CD4-positive, alpha-beta memory T cell (primary cell): ENCODE measurements around the gene PAX3. TPM values are rescaled to one million over a fixed set of nuclear protein-coding genes. Genes with fewer than 3 reads are reported as not detected.

Experiments
- CTCF ChIA-PET: fragments of 350-600 bp; sonication (Branson Sonifier 250); formaldehyde crosslinking; loops from one replicate; lab custom pipeline; 2021; ENCODE audit warnings: inconsistent platforms; ENCODE audit not compliant: partially characterized antibody; lab: Charles Lee
- POLR2A ChIA-PET: fragments of 350-600 bp; sonication (Branson Sonifier 250); formaldehyde crosslinking; loops from one replicate; lab custom pipeline; 2021; ENCODE audit not compliant: partially characterized antibody; lab: Charles Lee
- DNase-seq, 5 donors: peaks; one replicate each; pipeline versions ENCODE4 v3.0.0 to v3.0.0-alpha.2; 2020 to 2022; ENCODE audit warnings: mixed read lengths in 1 of 5
- H3K27ac ChIP-seq: one replicate; pipeline ENCODE4 v1.7.0; 2013; ENCODE audit warnings: low read depth, low read length
- H3K27me3 ChIP-seq: 2 replicates; pipeline ENCODE4 v1.7.0; 2013; ENCODE audit warnings: mild to moderate bottlenecking, low read length, moderate library complexity; ENCODE audit not compliant: insufficient read depth
- H3K36me3 ChIP-seq: 2 replicates; pipeline ENCODE4 v1.7.0; 2013; ENCODE audit warnings: mild to moderate bottlenecking, low read length, moderate library complexity; ENCODE audit not compliant: insufficient read depth
- H3K4me1 ChIP-seq: 2 replicates; pipeline ENCODE4 v1.7.0; 2013; ENCODE audit warnings: mild to moderate bottlenecking, low read length, moderate library complexity; ENCODE audit not compliant: insufficient read depth
- H3K4me3 ChIP-seq, 2 donors: one replicate each; pipeline ENCODE4 v1.7.0; 2013; ENCODE audit warnings: low read length in 2 of 2, mild to moderate bottlenecking in 1 of 2
- H3K9me3 ChIP-seq, 2 donors: one replicate each; pipeline ENCODE4 v1.7.0; 2013; ENCODE audit warnings: low read length in 2 of 2, control low read depth in 1 of 2; ENCODE audit not compliant: control insufficient read depth in 1 of 2
- H3K27ac Mint-ChIP-seq, 7 donors: one replicate each; pipeline ENCODE4 v1.8.0; 2020 to 2021; ENCODE audit warnings: mixed read lengths in 7 of 7, mild to moderate bottlenecking in 6 of 7, inconsistent platforms in 3 of 7, moderate library complexity in 3 of 7
- H3K27me3 Mint-ChIP-seq, 2 donors: one replicate each; pipeline ENCODE4 v1.8.0; 2020 to 2021; ENCODE audit warnings: mixed read lengths in 2 of 2
- H3K36me3 Mint-ChIP-seq, 2 donors: one replicate each; pipeline ENCODE4 v1.8.0; 2020 to 2021; ENCODE audit warnings: mixed read lengths in 2 of 2, inconsistent platforms in 1 of 2, mild to moderate bottlenecking in 1 of 2
- H3K4me1 Mint-ChIP-seq, 4 donors: one replicate each; pipeline ENCODE4 v1.8.0; 2020 to 2021; ENCODE audit warnings: mixed read lengths in 4 of 4, mild to moderate bottlenecking in 1 of 4
- H3K4me3 Mint-ChIP-seq, 8 donors: one replicate each; pipeline ENCODE4 v1.8.0; 2020 to 2021; ENCODE audit warnings: mixed read lengths in 8 of 8, mild to moderate bottlenecking in 7 of 8, moderate library complexity in 6 of 8, inconsistent platforms in 3 of 8
- H3K9me3 Mint-ChIP-seq, 8 donors: one replicate each; pipeline ENCODE4 v1.8.0; 2020 to 2021; ENCODE audit warnings: mixed read lengths in 8 of 8, mild to moderate bottlenecking in 5 of 8, inconsistent platforms in 3 of 8, moderate library complexity in 1 of 8
- intact Hi-C: fragments of 100-400 bp; cut with micrococcal nuclease; formaldehyde crosslinking; loops from one replicate; pipeline ENCODE4 v1.15.1; 2023
- polyA plus RNA-seq, 2 donors: library from polyadenylated mRNA; unstranded; fragments of 300-500 nt; fragmentation: Illumina TruSeq; gene quantifications; one replicate each; pipeline ENCODE4 v1.2.3, GENCODE V29; 2021
- total RNA-seq, 2 experiments: library from RNA; stranded (reverse); gene quantifications; one replicate each; pipeline ENCODE4 v1.2.3, GENCODE V29; 2021

Gene PAX3
- total and polyA plus RNA-seq, 4 experiments from 2014 or later, result not detected

- H3K4me3 ChIP-seq, result no peak overlapping the region
- no peak overlapping the region for H3K4me3 Mint-ChIP-seq
- H3K27ac Mint-ChIP-seq, result no peak overlapping the region
- ChIA-PET CTCF (no interaction called here), POLR2A (no interaction called here)
- H3K4me1 ChIP-seq, result no peaks in the 10 kb centered on the region
- peaks cover 0 to 3% of the 10 kb centered on the region in 2 donors for H3K36me3 Mint-ChIP-seq
- peaks cover 8 to 9% of the 10 kb centered on the region in 2 donors for H3K27me3 Mint-ChIP-seq
- H3K36me3 ChIP-seq, result no peaks in the 10 kb centered on the region
- no peak overlapping the region for H3K27ac ChIP-seq
- intact Hi-C loops, result no loop called here
- H3K9me3 Mint-ChIP-seq, result peaks cover 0 to 29% (median 21%) of the 10 kb centered on the region in 8 donors
- H3K9me3 ChIP-seq, result no peaks in the 10 kb centered on the region
- DNase-seq, result no peak
- no peaks in the 10 kb centered on the region for H3K4me1 Mint-ChIP-seq
- no peaks in the 10 kb centered on the region for H3K27me3 ChIP-seq
Measured at GRCh38 chr2:222332116-222332515, 33.3 kb upstream of the PAX3 start.

GRCh38 chr2:222330910-222331309 lies 32.1 kb upstream of the PAX3 start:
- Mint-ChIP-seq H3K27me3 (peaks cover 8 to 9% of the 10 kb centered on the region in 2 donors), H3K36me3 (peaks cover 0 to 3% of the 10 kb centered on the region in 2 donors), H3K9me3 (peaks cover 0 to 28% (median 21%) of the 10 kb centered on the region in 8 donors), H3K4me1 (no peaks in the 10 kb centered on the region), H3K4me3 (no peak overlapping the region), H3K27ac (no peak overlapping the region)
- Histone ChIP-seq H3K27ac (no peak overlapping the region), H3K9me3 (no peaks in the 10 kb centered on the region), H3K27me3 (no peaks in the 10 kb centered on the region), H3K4me1 (no peaks in the 10 kb centered on the region), H3K4me3 (no peak overlapping the region), H3K36me3 (no peaks in the 10 kb centered on the region)
- POLR2A ChIA-PET, result no interaction called here
- intact Hi-C loops, result no loop called here
- CTCF ChIA-PET, result no interaction called here
- no peak for DNase-seq

- Histone ChIP-seq H3K4me1 (peaks cover 4% of the 10 kb centered on the region), H3K4me3 (no peak overlapping the region), H3K36me3 (no peaks in the 10 kb centered on the region), H3K9me3 (no peaks in the 10 kb centered on the region), H3K27ac (no peak overlapping the region), H3K27me3 (no peaks in the 10 kb centered on the region)
- no peak overlapping the region for H3K4me3 Mint-ChIP-seq
- H3K9me3 Mint-ChIP-seq, result peaks cover 0 to 2% (median 0%) of the 10 kb centered on the region in 8 donors
- DNase-seq, result no peak
- no peak overlapping the region for H3K27ac Mint-ChIP-seq
- no peaks in the 10 kb centered on the region for H3K36me3 Mint-ChIP-seq
- ChIA-PET CTCF (interaction anchor here (1.3 kb wide), 1 partner anchor 15 kb away, joined by 4 read pairs; no protein-coding TSS in a partner anchor), POLR2A (no interaction called here)
- intact Hi-C loops, result no loop called here
- peaks cover 2 to 19% (median 8%) of the 10 kb centered on the region in 4 donors for H3K4me1 Mint-ChIP-seq
- H3K27me3 Mint-ChIP-seq, result peaks cover 13 to 21% of the 10 kb centered on the region in 2 donors
Measured at GRCh38 chr2:222322236-222322635, 23.4 kb upstream of the PAX3 start.

GRCh38 chr2:222320436-222321395 lies 21.9 kb upstream of the PAX3 start:
- Histone ChIP-seq H3K27ac (no peak overlapping the region), H3K27me3 (no peaks in the 10 kb centered on the region), H3K4me3 (no peak overlapping the region), H3K9me3 (no peaks in the 10 kb centered on the region), H3K36me3 (no peaks in the 10 kb centered on the region), H3K4me1 (peaks cover 4% of the 10 kb centered on the region)
- peak overlapping the region in 2 of 7 donors; percentile 46 to 78 for H3K27ac Mint-ChIP-seq
- ChIA-PET CTCF (interaction anchor here (3.0 kb wide), 1 partner anchor 241 kb away, joined by 43 read pairs; no protein-coding TSS in a partner anchor), POLR2A (no interaction called here)
- DNase-seq, result no peak
- H3K9me3 Mint-ChIP-seq, result peaks cover 0 to 2% (median 0%) of the 10 kb centered on the region in 8 donors
- H3K27me3 Mint-ChIP-seq, result peaks cover 22 to 27% of the 10 kb centered on the region in 2 donors
- H3K4me1 Mint-ChIP-seq, result peaks cover 2 to 19% (median 8%) of the 10 kb centered on the region in 4 donors
- H3K36me3 Mint-ChIP-seq, result no peaks in the 10 kb centered on the region
- intact Hi-C loops, result no loop called here
- H3K4me3 Mint-ChIP-seq, result peak overlapping the region; percentile 65 to 90 (median 74)

- H3K4me3 ChIP-seq, result no peak overlapping the region
- H3K4me1 ChIP-seq, result peaks cover 4% of the 10 kb centered on the region
- Mint-ChIP-seq H3K27me3 (peaks cover 22 to 35% of the 10 kb centered on the region in 2 donors), H3K27ac (no peak overlapping the region), H3K4me3 (peak overlapping the region in 6 of 8 donors; percentile 69 to 90 (median 78)), H3K9me3 (no peaks in the 10 kb centered on the region), H3K36me3 (no peaks in the 10 kb centered on the region), H3K4me1 (peaks cover 2 to 19% (median 8%) of the 10 kb centered on the region in 4 donors)
- DNase-seq, result peak in 1 of 5 donors; percentile 29
- H3K27me3 ChIP-seq, result peaks cover 7% of the 10 kb centered on the region
- CTCF ChIA-PET, result interaction anchor here (3.0 kb wide), 1 partner anchor 242 kb away, joined by 43 read pairs; no protein-coding TSS in a partner anchor
- intact Hi-C loops, result loop anchor here (2.0 kb wide), 1 partner anchor 105 kb away; the partner anchor contains the start of gene SGPP2
- POLR2A ChIA-PET, result no interaction called here
- H3K36me3 ChIP-seq, result no peaks in the 10 kb centered on the region
- no peaks in the 10 kb centered on the region for H3K9me3 ChIP-seq
- H3K27ac ChIP-seq, result no peak overlapping the region
Measured at GRCh38 chr2:222319586-222320435, 21.0 kb upstream of the PAX3 start.

GRCh38 chr2:222318712-222319585 lies 20.2 kb upstream of the PAX3 start:
- Histone ChIP-seq H3K36me3 (no peaks in the 10 kb centered on the region), H3K27ac (no peak overlapping the region), H3K27me3 (peaks cover 12% of the 10 kb centered on the region), H3K4me3 (peak overlapping the region; percentile 23 to 56), H3K9me3 (no peaks in the 10 kb centered on the region), H3K4me1 (peaks cover 4% of the 10 kb centered on the region)
- ChIA-PET CTCF (interaction anchor here (0.8 to 3.0 kb wide), 8 partner anchors 165 to 367 kb away, joined by 3 to 43 read pairs (median 6); no protein-coding TSS in a partner anchor), POLR2A (interaction anchor here (1.0 kb wide), 1 partner anchor 295 kb away, joined by 3 read pairs; no protein-coding TSS in a partner anchor)
- H3K27me3 Mint-ChIP-seq, result peaks cover 30 to 41% of the 10 kb centered on the region in 2 donors
- H3K9me3 Mint-ChIP-seq, result no peaks in the 10 kb centered on the region
- H3K4me3 Mint-ChIP-seq, result peak overlapping the region; percentile 76 to 91 (median 86)
- peak in 1 of 5 donors; percentile 26 for DNase-seq
- peaks cover 2 to 19% (median 8%) of the 10 kb centered on the region in 4 donors for H3K4me1 Mint-ChIP-seq
- intact Hi-C loops, result loop anchor here (1.0 to 2.0 kb wide), 3 partner anchors 106 to 294 kb away; partner anchors contain the start of gene SGPP2
- H3K36me3 Mint-ChIP-seq, result no peaks in the 10 kb centered on the region
- H3K27ac Mint-ChIP-seq, result no peak overlapping the region
